Vagina (tissue), 2 donors: ENCODE results near the gene TMC8.

Source experiments
- POLR2A ChIP-seq, 2 donors: fragments of 450-650 bp; IDR thresholded peaks; one replicate each; pipeline ENCODE4 v1.6.1; 2017; ENCODE audit warnings: antibody characterized with exemption in 2 of 2, mild to moderate bottlenecking in 2 of 2, moderate library complexity in 2 of 2
- TF ChIP-seq, protein P1 (sequence below), 3 experiments: fragments of 450-650 bp in 2 of 3; fragments of 200-600 bp in 1 of 3; sonication (generic) in 1 of 3; IDR thresholded peaks; one replicate each; pipeline ENCODE4 v1.5.1; 2017 to 2019; ENCODE audit warnings: antibody characterized with exemption in 3 of 3, mild to moderate bottlenecking in 2 of 3, moderate library complexity in 2 of 3

GRCh38 chr17:78124836-78125137 is 5.8 kb upstream of the TMC8 start:
- TF ChIP-seq, protein P1, sequence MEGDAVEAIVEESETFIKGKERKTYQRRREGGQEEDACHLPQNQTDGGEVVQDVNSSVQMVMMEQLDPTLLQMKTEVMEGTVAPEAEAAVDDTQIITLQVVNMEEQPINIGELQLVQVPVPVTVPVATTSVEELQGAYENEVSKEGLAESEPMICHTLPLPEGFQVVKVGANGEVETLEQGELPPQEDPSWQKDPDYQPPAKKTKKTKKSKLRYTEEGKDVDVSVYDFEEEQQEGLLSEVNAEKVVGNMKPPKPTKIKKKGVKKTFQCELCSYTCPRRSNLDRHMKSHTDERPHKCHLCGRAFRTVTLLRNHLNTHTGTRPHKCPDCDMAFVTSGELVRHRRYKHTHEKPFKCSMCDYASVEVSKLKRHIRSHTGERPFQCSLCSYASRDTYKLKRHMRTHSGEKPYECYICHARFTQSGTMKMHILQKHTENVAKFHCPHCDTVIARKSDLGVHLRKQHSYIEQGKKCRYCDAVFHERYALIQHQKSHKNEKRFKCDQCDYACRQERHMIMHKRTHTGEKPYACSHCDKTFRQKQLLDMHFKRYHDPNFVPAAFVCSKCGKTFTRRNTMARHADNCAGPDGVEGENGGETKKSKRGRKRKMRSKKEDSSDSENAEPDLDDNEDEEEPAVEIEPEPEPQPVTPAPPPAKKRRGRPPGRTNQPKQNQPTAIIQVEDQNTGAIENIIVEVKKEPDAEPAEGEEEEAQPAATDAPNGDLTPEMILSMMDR (IDR thresholded peaks at IDR 0.05) = no peak
- TF ChIP-seq POLR2A (IDR thresholded peaks at IDR 0.05) = no peak
